HFF-Myc (cell line): ENCODE measurements around the gene MPND.

ENCODE experiments used
- DNase-seq: peaks from one replicate; pipeline ENCODE4 v3.0.0-alpha.2; 2011; ENCODE audit warnings: low read depth; ENCODE audit errors: extremely low read depth
- H3K4me3 ChIP-seq: replicated peaks from 2 replicates; pipeline ENCODE4 v1.5.1; 2011; ENCODE audit warnings: low read depth, mild to moderate bottlenecking, control low read depth, low read length
- TF ChIP-seq, protein P1 (sequence below): IDR thresholded peaks from 2 replicates; pipeline ENCODE4 v1.5.1; 2012; ENCODE audit warnings: mild to moderate bottlenecking, low read depth, low read length, control low read depth; ENCODE audit errors: missing control alignments

MPND gene, protein sequence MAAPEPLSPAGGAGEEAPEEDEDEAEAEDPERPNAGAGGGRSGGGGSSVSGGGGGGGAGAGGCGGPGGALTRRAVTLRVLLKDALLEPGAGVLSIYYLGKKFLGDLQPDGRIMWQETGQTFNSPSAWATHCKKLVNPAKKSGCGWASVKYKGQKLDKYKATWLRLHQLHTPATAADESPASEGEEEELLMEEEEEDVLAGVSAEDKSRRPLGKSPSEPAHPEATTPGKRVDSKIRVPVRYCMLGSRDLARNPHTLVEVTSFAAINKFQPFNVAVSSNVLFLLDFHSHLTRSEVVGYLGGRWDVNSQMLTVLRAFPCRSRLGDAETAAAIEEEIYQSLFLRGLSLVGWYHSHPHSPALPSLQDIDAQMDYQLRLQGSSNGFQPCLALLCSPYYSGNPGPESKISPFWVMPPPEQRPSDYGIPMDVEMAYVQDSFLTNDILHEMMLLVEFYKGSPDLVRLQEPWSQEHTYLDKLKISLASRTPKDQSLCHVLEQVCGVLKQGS

DNA sequence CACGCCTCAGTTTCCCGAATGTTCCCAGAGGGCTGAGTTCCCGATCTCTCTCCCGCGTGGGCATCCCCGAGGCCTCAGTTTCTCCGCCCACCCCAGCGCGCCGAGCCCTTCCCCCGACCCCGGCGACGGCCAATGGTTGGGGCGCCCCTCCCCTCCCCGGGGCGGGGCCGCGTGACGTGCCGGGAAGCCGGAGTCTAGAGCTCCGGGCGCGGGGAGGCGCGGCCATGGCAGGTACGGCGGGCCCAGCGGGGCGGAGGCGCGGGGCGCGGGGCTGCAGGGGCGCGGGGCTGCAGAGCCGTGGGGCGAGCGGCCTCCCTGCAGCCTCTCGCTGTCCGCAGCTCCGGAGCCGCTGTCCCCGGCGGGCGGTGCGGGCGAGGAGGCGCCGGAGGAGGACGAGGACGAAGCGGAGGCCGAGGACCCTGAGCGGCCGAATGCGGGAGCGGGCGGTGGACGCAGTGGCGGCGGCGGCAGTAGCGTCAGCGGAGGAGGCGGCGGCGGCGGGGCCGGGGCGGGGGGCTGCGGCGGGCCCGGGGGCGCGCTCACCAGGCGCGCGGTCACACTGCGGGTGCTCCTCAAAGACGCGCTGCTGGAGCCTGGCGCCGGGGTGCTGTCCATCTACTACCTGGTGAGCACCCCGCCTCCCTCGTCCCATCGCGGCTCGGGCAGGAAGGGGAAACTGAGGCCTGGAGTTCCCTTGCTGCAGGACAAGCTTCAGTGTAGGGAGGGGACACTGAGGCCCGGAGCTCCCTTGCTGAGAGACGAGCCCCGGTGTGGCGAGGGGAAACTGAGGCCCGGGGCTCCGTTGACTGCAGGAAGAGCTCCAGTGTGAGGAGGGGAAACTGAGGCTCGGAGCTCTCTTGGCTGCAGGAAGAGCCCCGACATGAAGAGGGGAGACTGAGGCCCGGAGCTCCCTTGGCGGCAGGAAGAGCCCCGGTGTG lies at the start of gene MPND:
Gene MPND (plus strand): TSS at position 193 of the 938 bp plus-strand sequence. CDS start 32 bp downstream, at position 225.
- no peak for DNase-seq
- TF ChIP-seq, protein P1, sequence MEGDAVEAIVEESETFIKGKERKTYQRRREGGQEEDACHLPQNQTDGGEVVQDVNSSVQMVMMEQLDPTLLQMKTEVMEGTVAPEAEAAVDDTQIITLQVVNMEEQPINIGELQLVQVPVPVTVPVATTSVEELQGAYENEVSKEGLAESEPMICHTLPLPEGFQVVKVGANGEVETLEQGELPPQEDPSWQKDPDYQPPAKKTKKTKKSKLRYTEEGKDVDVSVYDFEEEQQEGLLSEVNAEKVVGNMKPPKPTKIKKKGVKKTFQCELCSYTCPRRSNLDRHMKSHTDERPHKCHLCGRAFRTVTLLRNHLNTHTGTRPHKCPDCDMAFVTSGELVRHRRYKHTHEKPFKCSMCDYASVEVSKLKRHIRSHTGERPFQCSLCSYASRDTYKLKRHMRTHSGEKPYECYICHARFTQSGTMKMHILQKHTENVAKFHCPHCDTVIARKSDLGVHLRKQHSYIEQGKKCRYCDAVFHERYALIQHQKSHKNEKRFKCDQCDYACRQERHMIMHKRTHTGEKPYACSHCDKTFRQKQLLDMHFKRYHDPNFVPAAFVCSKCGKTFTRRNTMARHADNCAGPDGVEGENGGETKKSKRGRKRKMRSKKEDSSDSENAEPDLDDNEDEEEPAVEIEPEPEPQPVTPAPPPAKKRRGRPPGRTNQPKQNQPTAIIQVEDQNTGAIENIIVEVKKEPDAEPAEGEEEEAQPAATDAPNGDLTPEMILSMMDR, result no peak
- H3K4me3 ChIP-seq, result peak within 1 kb of the TSS; percentile 50

DNA sequence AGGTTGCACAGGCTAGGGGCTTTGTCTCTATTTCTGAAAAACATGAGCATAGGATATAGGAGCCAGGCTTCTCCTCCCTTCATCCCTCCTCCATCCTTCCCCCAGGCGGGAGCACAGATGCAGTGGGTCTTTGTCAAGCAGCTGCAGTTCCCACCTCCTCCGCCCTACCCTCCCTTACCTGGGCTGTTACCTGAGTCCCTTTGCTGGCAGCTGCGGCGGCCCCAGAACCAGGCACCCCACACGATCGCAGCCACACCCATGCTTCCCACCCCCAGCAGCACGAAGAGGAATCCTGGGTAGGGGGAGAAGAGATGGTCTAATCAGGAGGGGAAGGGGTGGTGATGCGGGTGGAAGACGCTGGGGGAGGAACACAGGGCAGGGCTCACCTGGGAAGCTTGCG lies 49.0 kb upstream of the MPND start:
- TF ChIP-seq, protein P1, result no peak
- no peak for DNase-seq
- no peak overlapping the region for H3K4me3 ChIP-seq

DNA sequence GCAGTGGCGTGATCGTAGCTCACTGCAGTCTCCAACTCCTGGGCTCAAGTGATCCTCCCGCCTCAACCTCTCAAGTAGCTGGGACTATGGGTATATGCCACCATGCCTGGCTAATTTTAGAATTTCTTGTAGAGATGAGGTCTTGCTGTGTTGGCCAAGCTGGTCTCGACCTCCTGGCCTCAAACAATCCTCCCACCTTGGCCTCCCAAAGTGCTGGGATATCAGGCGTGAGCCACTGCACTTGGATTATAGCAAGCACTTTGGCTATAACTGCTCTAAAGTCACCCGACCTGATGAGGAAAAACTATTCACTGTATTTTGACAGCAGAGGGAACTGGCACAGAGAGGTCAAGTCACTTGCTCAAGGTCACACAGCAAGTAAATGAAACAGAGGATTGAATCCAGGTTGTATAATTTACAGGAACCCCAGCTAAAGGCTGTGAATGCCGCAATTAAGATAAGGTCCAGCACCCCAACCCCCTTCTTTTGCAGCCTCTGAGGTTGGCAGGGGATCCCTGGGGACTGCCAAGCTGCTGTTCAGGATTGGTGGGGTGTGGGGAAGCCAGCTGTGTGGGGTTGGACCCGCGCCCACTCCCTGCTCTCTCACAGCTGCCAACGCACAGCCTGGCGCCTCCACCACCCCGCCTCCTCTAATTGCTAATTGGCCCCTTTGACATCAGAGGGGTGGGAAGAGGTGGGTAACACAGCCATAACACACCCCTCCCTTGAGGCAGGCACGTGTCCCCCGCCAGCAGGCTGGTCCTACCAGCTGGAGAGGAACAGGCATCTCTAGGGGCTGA lies 47.2 kb upstream of the MPND start:
- TF ChIP-seq, protein P1, result no peak
- H3K4me3 ChIP-seq, result no peak overlapping the region
- DNase-seq, result no peak

DNA sequence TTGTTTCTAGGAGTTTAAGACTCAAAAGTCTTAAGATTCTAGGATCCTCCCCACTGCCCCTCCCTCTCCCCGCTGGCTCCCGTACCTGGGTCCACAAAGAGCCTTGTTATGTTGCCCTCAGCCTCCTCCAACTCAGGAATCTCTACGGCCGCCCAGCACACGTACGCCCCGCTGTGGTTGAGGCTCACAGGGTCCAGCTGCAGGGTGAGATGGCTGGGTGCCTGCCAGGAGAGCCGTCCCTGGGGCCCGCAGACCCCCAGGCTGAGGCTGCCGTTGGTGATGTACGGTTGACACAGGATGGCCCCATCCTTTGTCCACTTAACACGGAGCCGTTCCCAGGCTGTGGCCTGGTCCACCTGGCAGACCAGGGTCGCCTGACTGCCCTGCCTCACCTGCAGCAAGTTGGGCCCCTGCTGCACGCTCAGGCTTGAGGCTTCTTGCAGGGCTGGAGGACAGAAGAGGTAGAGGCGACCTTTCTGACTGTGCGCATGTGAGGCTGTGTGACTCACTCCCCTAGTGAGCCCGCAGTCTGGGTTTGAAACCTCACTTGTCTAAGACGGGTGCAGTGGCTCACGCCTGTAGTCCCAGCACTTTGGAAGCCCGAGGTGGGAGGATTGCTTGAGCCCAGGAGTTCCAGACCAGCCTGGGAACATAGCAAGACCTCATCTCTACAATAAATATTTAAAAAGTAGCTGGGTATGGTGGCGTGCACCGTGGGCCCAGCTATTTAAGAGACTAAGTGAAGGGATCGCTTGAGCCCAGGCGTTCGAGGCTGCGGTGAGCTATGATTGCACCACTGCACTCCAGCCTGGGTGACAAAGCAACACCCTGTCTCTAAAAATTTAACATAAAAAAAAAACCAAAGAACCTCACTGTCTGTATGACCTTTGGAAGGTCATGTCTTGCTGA lies 45.2 kb upstream of the MPND start:
- no peak for DNase-seq
- TF ChIP-seq, protein P1, result no peak
- H3K4me3 ChIP-seq, result no peak overlapping the region

DNA sequence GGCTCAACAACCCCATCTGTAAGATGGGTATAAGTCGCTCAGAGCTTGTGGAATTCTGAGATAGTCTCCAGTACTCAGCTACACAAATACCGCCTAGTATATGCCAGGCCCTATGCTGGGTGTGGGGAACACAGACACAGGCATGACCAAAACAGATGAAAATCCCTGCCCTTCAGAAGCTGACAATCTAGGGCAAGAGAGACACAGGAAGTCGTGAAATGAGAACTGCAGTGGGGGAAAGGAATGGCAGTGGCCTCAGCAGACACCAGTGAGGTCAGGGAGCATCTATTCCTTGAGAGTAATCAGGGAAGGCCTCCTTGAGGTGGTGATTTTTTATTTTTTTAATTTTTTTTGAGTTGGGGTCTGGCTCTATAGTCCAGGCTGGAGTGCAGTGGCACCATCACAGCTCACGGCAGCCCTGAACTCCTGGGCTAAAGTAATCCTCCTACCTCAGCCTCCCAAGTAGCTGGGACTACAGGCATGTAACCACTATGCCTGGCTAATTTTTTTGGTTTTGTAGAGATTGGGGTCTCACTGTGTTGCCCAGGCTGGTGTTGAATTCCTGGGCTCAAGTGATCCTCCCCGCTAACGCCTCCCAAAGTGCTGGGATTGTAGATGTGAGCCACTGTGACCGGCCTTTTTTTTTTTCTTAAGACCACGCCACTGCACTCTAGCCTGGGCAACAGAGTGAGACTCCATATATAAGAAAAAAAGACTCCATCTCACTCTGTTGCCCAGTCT lies 44.4 kb upstream of the MPND start:
- H3K4me3 ChIP-seq, result no peak overlapping the region
- DNase-seq, result no peak
- TF ChIP-seq, protein P1, result no peak
